GM21367 (cell line): ENCODE measurements around the gene BASP1.

Experiments
- ATAC-seq: cut with Tn5 transposase; IDR thresholded peaks from one replicate; pipeline ENCODE4 v1.9.1; 2021; ENCODE audit not compliant: unreplicated experiment

Gene BASP1

DNA sequence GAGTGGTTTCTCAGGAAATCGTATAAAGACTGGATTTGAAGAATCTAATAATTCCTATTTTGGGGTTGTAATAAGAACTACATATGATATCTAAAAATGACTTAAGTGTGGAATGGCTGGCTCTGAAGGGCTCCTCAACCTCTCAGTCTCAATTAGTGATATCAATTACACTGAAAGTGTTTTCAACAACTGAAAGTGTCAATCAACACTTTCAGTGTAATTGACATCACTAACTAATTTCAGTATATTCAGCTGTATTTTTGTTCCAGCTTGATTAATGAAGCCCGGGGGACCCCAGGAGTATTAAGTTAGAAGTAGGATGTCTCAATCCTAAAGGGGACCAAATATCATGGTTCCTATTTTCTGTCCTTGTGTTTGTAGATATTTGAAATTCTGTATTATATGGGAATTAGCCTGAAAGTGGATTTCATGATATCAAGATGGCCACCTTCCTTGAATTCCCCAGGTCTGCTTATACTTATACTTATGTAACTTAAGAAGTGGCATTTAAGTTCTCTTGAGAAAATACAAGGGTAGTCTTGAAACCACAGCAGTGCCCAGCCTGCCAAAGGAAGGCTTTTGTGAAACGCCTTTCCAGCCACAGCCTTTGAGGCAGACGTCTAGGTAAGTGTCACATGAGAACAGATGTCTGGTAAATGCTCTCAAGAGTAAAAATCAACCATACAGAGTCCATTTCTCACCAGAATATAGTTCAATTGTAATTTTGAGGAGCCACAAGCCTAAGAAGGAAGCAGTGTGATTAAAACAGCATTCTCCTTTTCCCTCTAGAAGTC, 4.6 kb downstream of the BASP1 start:
- no peak for ATAC-seq

DNA sequence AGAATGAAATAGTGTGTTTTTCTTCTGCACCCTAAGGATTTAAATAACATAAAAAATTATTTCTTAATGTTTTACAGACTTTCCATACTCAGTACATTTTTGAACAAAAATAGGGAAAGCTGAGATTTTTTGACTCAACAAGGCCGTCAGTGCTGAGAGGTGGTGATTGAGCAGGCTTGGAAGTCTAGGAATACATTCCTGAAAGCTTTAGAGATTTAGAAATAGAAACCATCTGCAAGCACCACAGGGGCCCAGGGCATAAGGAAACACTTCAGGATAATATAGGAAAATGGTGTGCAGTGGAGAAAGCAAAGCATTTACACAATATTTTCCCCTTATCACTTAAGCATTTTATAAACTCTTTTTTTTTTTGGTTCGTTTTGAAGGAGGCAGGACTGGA, 5.2 kb downstream of the BASP1 start:
- ATAC-seq = no peak

DNA sequence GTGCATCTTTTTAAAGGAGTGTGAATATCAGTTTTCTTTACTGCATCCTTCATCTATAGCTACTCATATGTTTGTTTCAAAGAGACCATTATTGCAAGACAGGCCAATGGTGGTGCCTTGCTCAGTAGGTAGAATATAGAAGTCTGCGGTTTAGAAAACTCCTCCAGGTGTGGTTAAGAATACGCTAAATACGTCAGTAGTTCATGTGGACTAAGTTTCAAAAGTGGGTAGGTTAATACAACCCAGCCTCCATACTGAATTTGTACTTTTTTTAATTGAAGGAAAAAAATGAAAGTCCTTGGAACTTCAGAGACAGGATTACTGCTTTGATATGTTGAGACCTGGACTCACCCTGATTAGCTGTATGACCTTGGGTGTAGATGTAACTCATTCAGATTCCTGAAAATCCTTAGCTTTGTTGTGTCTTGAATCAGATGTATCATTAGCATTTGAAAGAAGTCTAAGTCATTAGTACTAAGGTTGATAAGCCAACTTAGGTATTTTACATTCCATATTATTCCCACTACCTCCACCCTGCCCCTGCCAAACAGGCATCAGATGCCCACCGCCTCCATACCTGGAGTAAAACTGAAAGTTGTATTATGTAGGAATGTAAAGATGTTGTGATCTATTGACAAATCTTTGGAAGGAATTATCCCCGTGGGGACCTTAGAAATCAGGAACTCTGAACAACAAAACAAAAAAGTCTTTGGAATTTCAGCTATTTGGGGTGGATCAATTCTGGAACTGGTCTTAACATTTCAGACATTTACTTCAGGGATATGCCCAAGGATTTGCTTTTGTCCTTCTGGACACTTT, 6.1 kb downstream of the BASP1 start:
- ATAC-seq = peak; percentile 39

DNA sequence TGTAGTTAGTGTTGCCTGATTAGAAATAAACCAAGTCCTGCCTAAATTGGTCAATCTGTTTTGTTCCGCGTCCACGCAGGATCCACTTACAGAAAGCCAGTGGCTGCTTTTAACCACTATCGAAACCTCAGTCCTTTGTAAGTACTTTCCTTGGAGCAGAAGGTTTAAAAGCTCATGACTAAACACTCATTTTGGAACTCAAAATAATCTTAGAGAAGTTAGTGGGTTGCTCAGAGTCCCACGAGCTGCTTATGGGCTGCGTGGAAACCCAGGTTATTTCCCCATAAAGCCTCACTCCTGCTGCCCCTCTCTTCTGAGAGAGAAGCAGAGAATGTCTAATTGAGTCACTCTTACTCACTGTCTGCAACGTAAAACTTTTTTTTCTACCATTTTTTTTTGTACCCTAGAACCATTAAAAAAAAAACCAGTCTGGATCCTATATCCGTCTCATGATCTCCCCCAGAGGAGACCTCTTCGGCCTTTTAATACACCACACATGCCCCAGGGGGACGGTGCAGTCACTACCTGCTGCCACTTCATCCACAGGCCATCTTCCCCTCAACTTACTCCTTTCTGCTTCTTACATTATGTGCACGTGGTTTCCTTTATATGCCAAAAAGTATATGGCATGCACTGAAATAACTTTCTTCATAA, 7.6 kb downstream of the BASP1 start:
- ATAC-seq = peak; percentile 33

DNA sequence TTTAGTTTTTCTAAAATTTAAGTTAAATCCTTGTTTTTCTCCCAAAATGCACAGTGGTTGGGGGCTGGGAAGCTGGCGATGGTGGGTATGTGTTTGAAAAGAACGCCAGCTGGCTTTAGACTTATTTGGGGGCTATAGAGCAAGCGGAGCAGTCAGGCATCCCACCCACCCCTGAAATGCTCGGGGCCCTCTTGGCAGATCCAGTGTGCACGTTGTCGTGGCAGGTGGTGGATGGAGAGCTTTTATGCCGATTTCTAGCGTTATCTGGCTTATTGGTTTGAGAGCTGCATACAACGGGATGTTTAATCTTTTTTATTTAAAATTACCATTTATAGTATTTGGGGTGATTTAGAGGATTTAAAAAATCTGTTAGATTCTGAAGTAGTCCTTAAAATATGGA, 8.1 kb downstream of the BASP1 start:
- no peak for ATAC-seq

DNA sequence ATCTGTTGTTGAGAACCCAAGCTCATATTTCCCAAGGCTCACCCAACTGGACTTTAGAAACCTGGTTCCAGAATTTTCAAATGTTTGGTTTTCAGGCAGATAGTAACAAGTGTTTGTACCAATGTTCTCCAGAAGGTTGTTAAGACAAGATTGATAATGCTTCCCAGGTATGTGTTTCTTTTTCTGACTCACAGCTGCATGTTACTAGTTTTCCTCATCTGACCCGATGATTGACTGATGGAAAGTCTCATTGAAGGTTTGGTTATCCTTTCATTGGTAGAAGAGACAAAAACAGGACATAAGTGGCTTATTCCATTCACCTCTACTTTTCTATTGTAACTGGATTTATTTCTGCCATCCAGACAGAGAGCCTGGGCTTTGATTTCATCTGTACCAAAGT, 10.4 kb downstream of the BASP1 start:
- no peak for ATAC-seq

DNA sequence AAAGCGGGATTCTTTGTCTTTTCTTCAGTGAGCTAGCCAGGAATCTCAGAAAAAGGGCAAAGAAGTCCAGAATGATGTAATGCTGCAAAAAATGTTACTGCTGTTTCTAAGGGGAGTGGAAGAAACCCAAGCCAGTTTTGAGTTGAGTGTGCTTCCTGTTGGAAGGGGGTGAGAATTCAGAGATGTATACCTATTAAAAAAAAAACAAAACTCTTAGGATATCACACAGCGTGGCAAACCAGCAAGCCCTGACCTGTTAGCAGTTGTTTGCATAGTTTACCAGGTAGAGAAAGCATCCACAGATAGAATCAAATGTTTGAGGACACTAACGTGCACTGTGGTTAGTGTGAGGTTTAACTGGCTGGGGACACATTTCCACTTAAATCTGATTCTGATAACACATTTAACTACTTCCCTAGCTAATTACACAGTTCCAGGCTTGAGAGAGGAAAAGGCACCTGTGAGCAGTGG, 11.4 kb downstream of the BASP1 start:
- peak; percentile 61 for ATAC-seq

DNA sequence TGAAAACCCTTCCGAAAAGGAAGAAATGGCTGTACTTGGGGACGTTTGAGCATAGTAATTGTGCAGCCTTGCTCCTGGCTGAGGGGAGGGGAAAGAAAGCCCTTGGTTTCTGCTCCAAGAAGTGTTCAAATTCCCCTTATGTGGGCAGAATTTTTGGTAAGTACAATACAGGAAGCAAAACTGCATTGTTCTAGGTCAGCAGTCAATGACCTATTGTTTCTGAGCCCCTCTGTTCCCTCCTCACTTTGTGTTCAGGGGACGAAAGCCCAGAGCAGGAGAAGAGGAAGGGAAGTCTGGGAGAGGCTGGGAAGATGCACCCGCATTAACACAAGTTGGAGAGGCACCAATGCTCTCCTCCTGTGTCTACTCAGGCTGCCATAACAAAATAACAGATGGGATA, 11.9 kb downstream of the BASP1 start:
- peak; percentile 26 for ATAC-seq

DNA sequence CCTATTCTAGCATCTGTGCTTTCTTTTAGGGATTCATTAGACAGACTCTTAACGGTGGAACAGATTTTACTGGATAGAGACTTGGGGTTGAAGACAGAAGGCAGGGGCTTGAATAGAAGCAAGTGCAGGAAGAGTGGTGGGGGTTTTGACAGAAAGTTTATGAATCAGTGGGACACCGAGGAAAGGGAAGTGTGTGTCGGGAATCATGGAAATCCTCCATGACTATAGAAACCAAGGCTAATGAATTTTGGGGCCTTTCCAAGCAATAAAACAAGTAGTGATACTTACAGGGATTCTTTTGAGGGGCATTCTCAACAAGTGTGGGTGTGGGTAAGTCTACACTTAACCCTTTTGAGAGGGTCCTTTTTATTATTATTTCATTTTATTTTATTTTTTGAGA, 12.8 kb downstream of the BASP1 start:
- ATAC-seq = no peak

DNA sequence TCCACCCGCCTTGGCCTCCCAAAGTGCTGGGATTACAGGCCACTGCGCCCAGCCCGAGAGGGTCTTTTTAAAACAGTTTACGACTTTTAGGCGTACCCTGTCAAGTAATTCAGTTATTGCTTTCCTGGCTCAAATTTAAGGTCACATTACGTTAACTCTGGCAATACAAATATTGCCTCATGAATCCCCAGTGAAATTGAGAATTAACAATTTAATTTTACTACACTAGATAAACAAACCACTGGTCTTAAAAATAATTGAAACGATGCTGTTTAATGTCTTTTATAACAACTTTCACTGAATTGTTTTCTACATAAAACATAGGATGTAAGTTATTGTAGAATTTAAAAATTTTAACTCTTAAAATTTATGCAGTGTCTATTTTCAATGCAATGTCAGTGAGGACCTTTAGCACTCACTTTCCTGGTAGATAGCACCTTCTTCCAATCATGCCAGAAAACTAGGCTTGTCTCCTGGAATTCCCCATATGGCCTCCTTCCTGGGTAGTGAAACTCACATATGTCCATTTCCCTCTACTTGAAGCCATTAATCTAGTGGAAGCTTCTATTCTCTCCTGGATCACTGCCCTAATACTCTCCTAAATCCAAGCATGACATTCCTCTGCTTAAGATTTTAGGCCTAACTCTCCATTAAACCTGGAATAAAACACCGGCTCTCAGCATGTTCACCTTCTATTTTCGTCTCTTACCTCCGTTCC, 13.5 kb downstream of the BASP1 start:
- no peak for ATAC-seq

DNA sequence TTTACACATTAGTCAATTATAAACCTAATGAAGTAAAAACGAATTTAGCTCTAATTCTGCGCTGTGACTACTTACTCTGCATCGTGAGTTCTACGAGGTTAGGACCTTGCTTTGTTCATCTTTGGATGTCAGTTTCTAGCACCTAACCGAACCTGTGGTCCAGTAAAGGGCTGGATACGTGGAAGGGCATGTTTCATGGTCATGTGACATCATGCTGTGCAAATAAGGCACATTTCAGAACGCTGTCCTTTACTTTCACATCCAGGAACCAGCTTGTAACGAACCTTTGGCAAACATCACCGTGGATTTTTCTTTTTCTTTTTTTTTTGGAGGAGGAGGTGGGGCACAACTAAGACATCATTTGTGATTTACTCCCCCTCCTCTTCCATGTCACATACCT, 15.0 kb downstream of the BASP1 start:
- ATAC-seq = no peak

DNA sequence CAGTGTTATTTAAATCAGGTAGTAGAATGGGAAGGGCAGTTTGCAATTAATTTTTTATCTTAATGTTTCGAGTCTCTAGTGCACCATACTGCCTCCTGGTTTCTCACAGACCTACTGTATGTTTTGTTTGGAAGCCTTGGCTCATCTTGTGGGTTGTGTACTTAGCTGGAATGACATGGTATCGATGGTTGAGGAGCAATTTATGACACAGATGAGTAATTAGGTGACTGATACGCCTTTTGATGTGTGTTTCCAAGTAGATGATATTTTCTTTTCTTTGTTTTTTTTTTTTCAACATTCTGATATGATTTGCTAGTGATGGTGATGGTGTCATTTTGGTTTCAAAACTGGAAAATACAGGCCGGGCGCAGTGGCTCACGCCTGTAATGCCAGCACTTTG, 16.1 kb downstream of the BASP1 start:
- ATAC-seq = no peak

DNA sequence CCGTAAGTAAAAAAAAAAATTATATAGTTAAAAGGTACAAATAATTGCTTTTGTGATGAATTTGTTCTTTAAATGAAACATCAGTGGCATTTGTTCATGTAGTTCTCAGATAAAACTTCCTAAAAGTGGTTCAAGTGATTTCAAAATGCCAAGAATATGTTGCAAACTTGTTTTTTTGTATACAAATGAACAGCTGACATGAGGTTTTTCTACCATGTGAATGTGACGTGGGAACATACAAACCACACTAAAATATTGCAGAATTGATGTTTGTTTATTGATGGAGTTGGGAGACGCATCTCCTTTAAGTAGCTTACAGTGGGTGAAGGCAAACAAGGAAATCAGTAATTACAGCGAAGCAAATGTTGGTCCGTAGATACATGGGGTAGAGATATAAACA, 16.9 kb downstream of the BASP1 start:
- no peak for ATAC-seq

DNA sequence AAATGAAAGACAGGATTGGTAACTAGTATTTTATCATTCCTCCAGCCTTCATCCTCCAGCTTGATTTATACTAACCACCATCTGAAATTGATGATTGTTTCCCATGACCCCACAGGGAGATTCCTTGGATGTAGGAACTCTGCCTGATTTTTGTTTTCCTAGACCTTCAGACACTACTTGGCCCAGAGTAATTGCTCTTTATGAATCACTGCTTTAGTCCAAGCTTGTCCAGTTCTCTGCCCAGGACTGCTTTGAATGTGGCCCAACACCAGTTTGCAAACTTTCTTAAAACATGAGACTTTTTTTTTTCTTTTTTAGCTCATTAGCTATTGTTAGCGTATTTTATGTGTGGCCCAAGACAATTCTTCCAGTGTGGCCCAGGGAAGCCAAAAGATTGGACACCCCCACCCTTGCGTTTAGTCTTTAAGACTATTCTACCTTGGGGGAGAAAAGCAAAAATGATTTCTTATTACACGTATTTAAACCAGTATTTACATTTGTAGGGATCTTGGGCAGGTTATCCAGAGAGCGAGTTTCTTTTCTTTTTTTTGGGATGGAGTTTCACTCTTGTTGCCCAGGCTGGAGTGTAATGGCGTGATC, 18.4 kb downstream of the BASP1 start:
- ATAC-seq = no peak

DNA sequence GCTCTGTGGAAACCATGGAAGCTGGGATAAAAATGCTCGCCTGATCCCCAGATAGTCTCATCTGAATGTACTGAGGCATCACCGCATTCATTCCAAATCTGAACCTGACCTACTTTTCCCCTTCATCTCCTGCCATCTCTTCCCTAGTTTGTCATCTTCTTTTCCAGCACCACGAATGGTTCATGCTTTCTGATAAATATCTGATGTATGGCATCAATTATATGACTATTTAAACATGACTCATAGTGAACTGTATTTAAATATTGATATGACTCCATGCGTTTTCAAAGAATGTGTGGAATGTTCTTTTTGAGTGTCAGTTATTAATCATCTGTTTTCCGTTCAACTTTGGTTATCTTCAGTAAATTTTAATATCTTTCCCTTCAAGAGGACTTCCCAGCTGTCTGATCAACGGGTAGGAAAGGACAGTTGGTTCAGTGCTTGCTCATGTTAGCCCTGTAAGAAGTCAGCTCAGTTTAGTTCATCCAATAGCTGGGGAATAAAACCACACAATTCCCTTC, 21.1 kb downstream of the BASP1 start:
- ATAC-seq = no peak

DNA sequence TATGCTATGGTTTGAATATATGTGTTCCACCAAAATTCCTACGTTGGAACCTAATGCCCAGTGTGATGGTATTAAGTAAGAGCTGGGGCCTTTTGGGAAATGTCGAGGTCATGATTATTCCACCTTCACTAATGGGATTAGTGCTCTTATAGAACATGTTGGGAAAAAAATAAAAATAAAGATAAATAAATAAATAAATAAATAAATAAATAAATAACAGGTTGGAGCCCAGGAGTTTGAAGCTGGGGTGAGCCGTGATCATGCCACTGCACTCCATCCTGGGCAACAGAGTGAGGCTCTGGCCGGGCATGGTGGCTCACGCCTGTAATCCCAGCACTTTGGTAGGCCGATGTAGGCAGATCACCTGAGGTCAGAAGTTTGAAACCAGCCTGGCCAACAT, 22.5 kb downstream of the BASP1 start:
- no peak for ATAC-seq

DNA sequence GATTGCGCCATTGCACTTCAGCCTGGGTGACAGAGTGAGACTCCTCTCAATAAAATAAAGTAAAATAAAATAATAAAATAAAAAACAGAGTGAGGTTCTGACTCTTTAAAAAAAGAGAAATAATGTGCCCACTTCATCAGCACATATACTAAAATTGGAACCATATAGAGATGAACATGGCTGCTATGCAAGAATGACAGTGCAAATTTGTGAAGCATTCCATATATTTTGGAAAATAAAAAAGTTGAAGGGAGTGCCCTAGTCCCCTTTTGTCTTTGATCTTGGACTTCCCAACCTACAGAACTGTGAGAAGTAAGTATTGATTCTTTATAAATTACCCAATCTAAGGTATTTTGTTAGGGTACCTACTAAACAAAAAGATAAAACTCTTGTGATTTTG, 23.1 kb downstream of the BASP1 start:
- ATAC-seq = no peak

DNA sequence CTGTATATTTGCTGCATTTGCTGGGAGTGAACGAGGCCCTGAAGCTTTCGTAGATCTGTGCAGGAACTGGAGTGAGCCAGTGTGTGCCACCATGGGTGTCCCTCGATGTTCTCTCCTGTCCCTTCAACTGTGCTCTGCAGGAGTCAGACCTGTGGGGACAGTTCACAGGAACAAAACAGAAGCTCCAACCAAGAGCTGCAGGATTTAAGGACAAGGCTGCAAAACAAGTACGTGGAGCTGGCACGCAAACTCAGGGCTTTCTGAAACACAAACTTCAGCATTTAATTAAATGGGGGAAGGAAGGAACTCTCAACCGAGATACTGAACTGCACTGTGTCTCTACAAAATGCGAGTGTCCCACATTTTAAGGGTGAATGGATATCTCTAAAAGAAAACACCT, 24.2 kb downstream of the BASP1 start:
- no peak for ATAC-seq

DNA sequence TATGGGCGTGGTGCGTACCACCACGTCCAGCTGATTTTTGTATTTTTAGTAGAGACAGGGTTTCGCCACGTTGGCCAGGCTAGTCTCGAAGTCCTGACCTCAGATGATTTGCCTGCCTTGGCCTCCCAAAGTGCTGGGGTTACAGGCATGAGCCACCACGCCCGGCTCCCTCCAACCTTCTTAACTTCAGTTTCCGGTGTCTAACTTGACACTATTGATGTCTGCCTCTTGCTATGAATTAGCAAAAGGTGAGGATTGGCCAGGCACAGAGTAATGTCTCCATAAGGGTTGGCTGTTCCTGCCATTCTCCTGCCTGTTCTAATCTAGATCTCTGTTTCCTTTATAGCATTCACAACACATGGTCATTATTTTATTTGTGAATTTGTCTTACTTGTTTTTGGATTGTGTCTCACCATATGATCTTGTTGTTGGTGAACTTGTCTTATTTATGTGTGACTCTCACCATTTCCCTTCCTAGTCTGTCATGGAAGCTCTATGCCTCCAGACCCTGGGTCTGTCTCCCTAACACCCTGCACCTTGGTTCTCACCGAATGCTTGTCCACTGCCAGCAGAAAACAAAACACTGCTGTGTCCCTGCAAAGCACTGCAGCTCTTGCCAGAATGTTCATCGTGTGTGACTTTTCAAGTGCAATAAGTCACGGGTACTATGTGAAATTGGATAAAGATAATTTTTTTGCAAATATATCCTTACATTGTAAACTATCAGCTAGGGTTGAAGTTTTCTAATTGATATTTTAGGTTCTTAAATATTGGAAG, 26.0 kb downstream of the BASP1 start:
- no peak for ATAC-seq
